ENCODE results near the gene DLGAP4.

DNA sequence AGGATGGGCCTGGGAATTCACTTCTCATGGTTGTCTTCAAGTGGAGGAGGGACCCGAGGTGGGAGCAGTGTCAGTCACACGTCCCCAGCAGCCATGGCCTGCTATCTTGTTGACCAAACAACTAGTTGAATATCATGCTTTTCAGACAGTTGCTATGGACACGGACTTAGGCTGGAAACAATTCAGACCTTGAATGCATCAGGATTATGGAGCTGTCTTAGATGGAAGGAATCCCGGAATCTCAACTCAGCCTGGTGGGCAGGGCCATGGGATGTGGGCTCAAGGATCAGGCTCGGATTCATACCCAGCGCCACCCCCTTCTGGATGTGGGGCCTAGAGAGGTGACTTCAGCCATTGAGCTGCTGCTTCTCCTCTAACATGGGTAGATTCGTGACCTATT lies 112.6 kb downstream of the DLGAP4 start:
- TF ChIP-seq PATZ1 (CRISPR knock-in tag; IDR thresholded peaks at IDR 0.05; ENCODE audit: borderline replicate concordance) (no peak), ZFP3 (CRISPR knock-in tag; IDR thresholded peaks at IDR 0.05) (no peak), ZC3H10 (CRISPR knock-in tag; IDR thresholded peaks at IDR 0.05) (no peak), ZFP30 (CRISPR knock-in tag; IDR thresholded peaks at IDR 0.05) (no peak), RARB (CRISPR knock-in tag; IDR thresholded peaks at IDR 0.05) (no peak), ZNF70 (CRISPR knock-in tag; IDR thresholded peaks at IDR 0.05) (no peak), SNAI2 (CRISPR knock-in tag; IDR thresholded peaks at IDR 0.05) (no peak), ESRRG (CRISPR knock-in tag; IDR thresholded peaks at IDR 0.05) (no peak), ZNF8 (CRISPR knock-in tag; IDR thresholded peaks at IDR 0.05) (no peak), GLIS3 (CRISPR knock-in tag; IDR thresholded peaks at IDR 0.05) (no peak), OSR1 (CRISPR knock-in tag; IDR thresholded peaks at IDR 0.05) (no peak), TSHZ2 (CRISPR knock-in tag; IDR thresholded peaks at IDR 0.05) (no peak)
- TF ChIP-seq, protein P1, sequence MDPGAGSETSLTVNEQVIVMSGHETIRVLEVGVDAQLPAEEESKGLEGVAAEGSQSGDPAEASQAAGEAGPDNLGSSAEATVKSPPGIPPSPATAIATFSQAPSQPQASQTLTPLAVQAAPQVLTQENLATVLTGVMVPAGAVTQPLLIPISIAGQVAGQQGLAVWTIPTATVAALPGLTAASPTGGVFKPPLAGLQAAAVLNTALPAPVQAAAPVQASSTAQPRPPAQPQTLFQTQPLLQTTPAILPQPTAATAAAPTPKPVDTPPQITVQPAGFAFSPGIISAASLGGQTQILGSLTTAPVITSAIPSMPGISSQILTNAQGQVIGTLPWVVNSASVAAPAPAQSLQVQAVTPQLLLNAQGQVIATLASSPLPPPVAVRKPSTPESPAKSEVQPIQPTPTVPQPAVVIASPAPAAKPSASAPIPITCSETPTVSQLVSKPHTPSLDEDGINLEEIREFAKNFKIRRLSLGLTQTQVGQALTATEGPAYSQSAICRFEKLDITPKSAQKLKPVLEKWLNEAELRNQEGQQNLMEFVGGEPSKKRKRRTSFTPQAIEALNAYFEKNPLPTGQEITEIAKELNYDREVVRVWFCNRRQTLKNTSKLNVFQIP (CRISPR knock-in tag; IDR thresholded peaks at IDR 0.05; ENCODE audit: borderline replicate concordance, low read depth): no peak

All from SK-N-SH treated with all-trans-retinoic acid at 6 μM for 48 hours (cell line).